ENCODE data around the gene ZEB2. TPM values are rescaled to one million over a fixed set of nuclear protein-coding genes. Genes with fewer than 3 reads are reported as not detected.
A peak's percentile ranks its signal among the peaks of the same experiment; 100 is the strongest.

Gene ZEB2
- total RNA-seq, 1 donor from 2014 or later: 106 TPM

DNA sequence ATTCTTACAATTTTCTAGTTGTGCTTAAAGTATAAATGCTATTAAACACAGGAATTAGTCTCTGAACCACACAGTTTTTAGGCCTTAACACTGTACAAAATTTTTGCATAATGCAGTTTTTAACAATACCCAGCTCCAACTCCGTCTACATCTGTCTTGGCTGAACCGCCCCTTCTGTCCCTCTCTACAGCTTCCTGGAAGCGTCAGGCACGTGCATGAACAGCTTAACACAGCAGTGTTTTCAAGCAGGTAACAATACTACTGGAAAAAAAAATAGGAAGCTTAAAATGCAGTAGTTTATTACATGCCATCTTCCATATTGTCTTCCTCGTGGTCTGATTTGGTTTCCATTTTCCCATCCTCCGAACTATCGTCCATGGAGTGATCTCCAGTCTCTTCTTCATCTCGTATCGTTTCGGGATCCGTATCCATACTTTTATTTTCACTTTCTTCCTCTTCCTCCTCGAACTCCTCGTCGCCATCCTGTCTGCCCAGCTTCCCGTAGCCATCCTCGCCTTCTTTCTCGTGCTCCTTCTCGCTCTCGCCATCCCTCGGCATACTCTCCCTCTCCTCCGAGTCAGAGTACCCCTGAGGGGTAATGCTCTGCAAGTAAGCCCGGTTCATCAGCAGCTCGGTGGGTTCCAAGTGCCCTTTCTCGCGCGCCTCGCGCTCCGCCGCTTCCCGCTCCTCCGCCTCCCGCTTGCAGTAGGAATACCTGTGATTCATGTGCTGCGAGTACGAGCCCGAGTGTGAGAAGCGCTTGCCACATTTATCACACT is 130.6 kb downstream of the ZEB2 start:
- no peak for DNase-seq (ENCODE audit: low spot score)
- H3K9me3 Mint-ChIP-seq: no peaks in the 10 kb centered on the region
- H3K36me3 Mint-ChIP-seq: peaks cover 22% of the 10 kb centered on the region
- no peak overlapping the region for H3K4me3 Mint-ChIP-seq
- H2AFZ ChIP-seq (replicated peaks): no peak overlapping the region
- H3K36me3 ChIP-seq: peaks cover 33% of the 10 kb centered on the region
- no peak overlapping the region for H3K4me2 ChIP-seq
- H3K27ac Mint-ChIP-seq: no peak overlapping the region
- no peaks in the 10 kb centered on the region for H3K79me2 ChIP-seq (ENCODE audit: low read depth)
- no peaks in the 10 kb centered on the region for H3K4me1 Mint-ChIP-seq
- TF ChIP-seq EZH2 (IDR thresholded peaks at IDR 0.05) (no peak), EZH2phosphoT487 (IDR thresholded peaks at IDR 0.05) (no peak)
- TF ChIP-seq, protein P1, sequence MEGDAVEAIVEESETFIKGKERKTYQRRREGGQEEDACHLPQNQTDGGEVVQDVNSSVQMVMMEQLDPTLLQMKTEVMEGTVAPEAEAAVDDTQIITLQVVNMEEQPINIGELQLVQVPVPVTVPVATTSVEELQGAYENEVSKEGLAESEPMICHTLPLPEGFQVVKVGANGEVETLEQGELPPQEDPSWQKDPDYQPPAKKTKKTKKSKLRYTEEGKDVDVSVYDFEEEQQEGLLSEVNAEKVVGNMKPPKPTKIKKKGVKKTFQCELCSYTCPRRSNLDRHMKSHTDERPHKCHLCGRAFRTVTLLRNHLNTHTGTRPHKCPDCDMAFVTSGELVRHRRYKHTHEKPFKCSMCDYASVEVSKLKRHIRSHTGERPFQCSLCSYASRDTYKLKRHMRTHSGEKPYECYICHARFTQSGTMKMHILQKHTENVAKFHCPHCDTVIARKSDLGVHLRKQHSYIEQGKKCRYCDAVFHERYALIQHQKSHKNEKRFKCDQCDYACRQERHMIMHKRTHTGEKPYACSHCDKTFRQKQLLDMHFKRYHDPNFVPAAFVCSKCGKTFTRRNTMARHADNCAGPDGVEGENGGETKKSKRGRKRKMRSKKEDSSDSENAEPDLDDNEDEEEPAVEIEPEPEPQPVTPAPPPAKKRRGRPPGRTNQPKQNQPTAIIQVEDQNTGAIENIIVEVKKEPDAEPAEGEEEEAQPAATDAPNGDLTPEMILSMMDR (IDR thresholded peaks at IDR 0.05): no peak
- H3K9ac ChIP-seq: no peak overlapping the region
- H3K27me3 ChIP-seq: no peaks in the 10 kb centered on the region
- H3K4me3 ChIP-seq: no peak overlapping the region
- H3K9me3 ChIP-seq (ENCODE audit: low read depth): no peaks in the 10 kb centered on the region
- no peaks in the 10 kb centered on the region for H4K20me1 ChIP-seq (ENCODE audit: low read depth)
- H3K27me3 Mint-ChIP-seq (ENCODE audit: insufficient read depth, low read depth): no peaks in the 10 kb centered on the region
- no peaks in the 10 kb centered on the region for H3K4me1 ChIP-seq
- H3K27ac ChIP-seq: peak overlapping the region; percentile 6
- peaks cover 27% of the 10 kb centered on the region for H3F3A ChIP-seq (ENCODE audit: low read depth)

DNA sequence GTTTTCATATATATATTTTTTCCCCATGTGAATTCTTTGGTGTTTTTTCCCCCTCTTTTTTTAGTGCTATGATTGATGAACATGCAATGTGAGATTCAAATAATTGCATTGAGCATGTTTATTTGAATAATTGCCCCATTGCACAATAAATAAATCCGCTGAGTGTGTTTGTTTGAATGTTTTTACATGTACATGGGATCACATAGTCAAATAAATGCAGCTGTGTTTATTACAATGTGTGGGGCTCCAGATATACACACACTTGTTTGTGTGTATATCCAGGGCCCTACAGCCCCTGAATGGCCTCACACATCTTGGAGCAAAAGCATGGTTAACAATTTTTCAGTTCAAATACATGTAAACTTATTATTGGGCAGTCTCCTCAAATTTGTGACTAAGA is 134.5 kb downstream of the ZEB2 start:
- Mint-ChIP-seq H3K36me3 (peaks cover 15% of the 10 kb centered on the region), H3K9me3 (no peaks in the 10 kb centered on the region), H3K4me1 (peaks cover 6% of the 10 kb centered on the region), H3K27ac (no peak overlapping the region), H3K27me3 (ENCODE audit: insufficient read depth, low read depth) (no peaks in the 10 kb centered on the region), H3K4me3 (no peak overlapping the region)
- Histone ChIP-seq H3F3A (ENCODE audit: low read depth) (peaks cover 18% of the 10 kb centered on the region), H3K27ac (no peak overlapping the region), H3K9ac (no peak overlapping the region), H3K27me3 (no peaks in the 10 kb centered on the region), H3K4me2 (no peak overlapping the region), H3K36me3 (peaks cover 11% of the 10 kb centered on the region), H3K79me2 (ENCODE audit: low read depth) (no peaks in the 10 kb centered on the region), H2AFZ (replicated peaks) (no peak overlapping the region), H4K20me1 (ENCODE audit: low read depth) (no peaks in the 10 kb centered on the region), H3K9me3 (ENCODE audit: low read depth) (no peaks in the 10 kb centered on the region), H3K4me3 (no peak overlapping the region), H3K4me1 (no peaks in the 10 kb centered on the region)
- no peak for DNase-seq (ENCODE audit: low spot score)
- TF ChIP-seq, protein P1 (IDR thresholded peaks at IDR 0.05): no peak
- TF ChIP-seq EZH2phosphoT487 (IDR thresholded peaks at IDR 0.05): no peak
- TF ChIP-seq EZH2 (IDR thresholded peaks at IDR 0.05): no peak

DNA sequence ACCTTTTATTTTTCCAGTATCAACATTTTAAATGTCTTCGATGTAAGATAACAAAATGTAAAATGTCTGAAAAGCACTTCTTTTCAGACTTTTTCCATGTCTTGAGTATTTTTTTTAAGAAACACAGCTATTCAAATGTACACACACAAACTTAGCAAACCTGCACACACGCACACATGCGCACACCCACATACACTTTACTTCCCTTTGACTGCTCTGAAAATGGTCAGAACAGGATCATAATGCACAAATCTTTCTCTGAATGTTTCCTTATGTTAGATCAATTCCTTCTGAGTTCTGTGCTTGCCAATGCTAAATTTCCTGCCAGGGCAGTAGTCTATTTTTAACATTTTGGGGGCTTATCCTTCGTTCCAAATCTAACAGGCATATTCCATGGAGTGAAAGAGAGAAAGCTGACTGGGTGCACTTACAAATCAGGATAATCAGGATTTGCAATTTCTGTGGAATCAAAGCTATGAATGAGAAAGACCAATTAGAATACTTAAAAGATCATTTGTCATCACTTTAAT is 136.3 kb downstream of the ZEB2 start:
- no peaks in the 10 kb centered on the region for H3K9me3 Mint-ChIP-seq
- no peak overlapping the region for H3K4me3 ChIP-seq
- no peak overlapping the region for H3K27ac ChIP-seq
- no peaks in the 10 kb centered on the region for H3K27me3 ChIP-seq
- peaks cover 18% of the 10 kb centered on the region for H3F3A ChIP-seq (ENCODE audit: low read depth)
- no peak overlapping the region for H3K27ac Mint-ChIP-seq
- H3K4me1 Mint-ChIP-seq: peaks cover 18% of the 10 kb centered on the region
- no peak for DNase-seq (ENCODE audit: low spot score)
- peaks cover 13% of the 10 kb centered on the region for H3K36me3 Mint-ChIP-seq
- no peaks in the 10 kb centered on the region for H3K9me3 ChIP-seq (ENCODE audit: low read depth)
- H3K4me1 ChIP-seq: peaks cover 9% of the 10 kb centered on the region
- no peaks in the 10 kb centered on the region for H3K79me2 ChIP-seq (ENCODE audit: low read depth)
- no peak overlapping the region for H3K9ac ChIP-seq
- H3K36me3 ChIP-seq: peaks cover 4% of the 10 kb centered on the region
- H4K20me1 ChIP-seq (ENCODE audit: low read depth): no peaks in the 10 kb centered on the region
- no peak for TF ChIP-seq EZH2phosphoT487 (IDR thresholded peaks at IDR 0.05)
- TF ChIP-seq, protein P1 (IDR thresholded peaks at IDR 0.05): no peak
- TF ChIP-seq EZH2 (IDR thresholded peaks at IDR 0.05): no peak
- H3K4me3 Mint-ChIP-seq: no peak overlapping the region
- H2AFZ ChIP-seq (replicated peaks): no peak overlapping the region
- H3K4me2 ChIP-seq: no peak overlapping the region
- H3K27me3 Mint-ChIP-seq (ENCODE audit: insufficient read depth, low read depth): no peaks in the 10 kb centered on the region
